Measurements from ENCODE around the gene HOXD8.

GRCh38 chr2:176172007-176172894 lies 42.7 kb downstream of the HOXD8 start:
- no peak for TF ChIP-seq SP1 (IDR thresholded peaks at IDR 0.05)
- no peak for TF ChIP-seq L3MBTL2 (conservative IDR thresholded peaks at IDR 0.05)
- no peak for TF ChIP-seq BHLHE40 (IDR thresholded peaks at IDR 0.05; ENCODE audit: borderline replicate concordance)
- TF ChIP-seq ARNT (IDR thresholded peaks at IDR 0.05) = no peak
- TF ChIP-seq CTBP1 (IDR thresholded peaks at IDR 0.05; ENCODE audit: borderline replicate concordance) = no peak
- no peak for TF ChIP-seq NFRKB (IDR thresholded peaks at IDR 0.05)
- no peak for TF ChIP-seq FOXK2 (IDR thresholded peaks at IDR 0.05)
- no peak for TF ChIP-seq HDGF (IDR thresholded peaks at IDR 0.05; ENCODE audit: borderline replicate concordance)
